NCI-H2081 (cell line): ENCODE results near the gene FRG2.
"Not testable (repeated sequence)": the region's sequence is repeated elsewhere in the genome, so short reads cannot be mapped to it uniquely, and the experiment has no call there.

Source experiments
- DNase-seq, 2 experiments: peaks; one replicate each; lab custom pipeline; 2025; lab: John Stamatoyannopoulos, UW

FRG2 gene

GRCh38 chr4:190027156-190027555 is at the start of gene FRG2:
Gene FRG2, minus strand, starts transcription at chr4:190027256. Its CDS starts 52 bp downstream, at chr4:190027204.
- not testable (repeated sequence) for DNase-seq

GRCh38 chr4:190068351-190068750 is 41.3 kb upstream of the FRG2 start:
- not testable (repeated sequence) for DNase-seq

DNA sequence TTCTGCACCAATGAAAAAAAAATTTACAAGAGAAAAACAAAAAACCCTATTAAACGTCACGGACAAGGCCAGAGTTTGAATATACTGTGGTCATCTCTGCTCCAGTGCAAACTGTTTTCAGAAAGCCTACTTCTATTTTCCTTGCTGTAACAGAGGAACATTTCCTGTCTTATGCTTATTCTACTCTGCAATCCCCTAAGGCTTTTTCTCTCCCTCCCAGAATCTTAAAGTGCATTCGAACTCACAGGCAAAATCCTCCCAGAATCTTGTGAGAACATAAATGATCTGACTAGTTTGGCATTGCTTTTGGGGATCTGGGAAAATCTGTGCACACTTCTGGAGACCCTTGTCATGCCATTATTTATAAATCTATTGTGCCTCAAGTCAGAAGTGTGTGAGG is 37.7 kb upstream of the FRG2 start:
- not testable (repeated sequence) for DNase-seq

GRCh38 chr4:190064342-190064741 is 37.3 kb upstream of the FRG2 start, which contains the start of gene DBET:
Gene DBET, plus strand, starts transcription at chr4:190064502.
- not testable (repeated sequence) for DNase-seq

GRCh38 chr4:190058997-190059396 is 31.9 kb upstream of the FRG2 start:
- DNase-seq = not testable (repeated sequence)

- DNase-seq = not testable (repeated sequence)
Observed at GRCh38 chr4:190049378-190050239, 22.6 kb upstream of the FRG2 start.

DNA sequence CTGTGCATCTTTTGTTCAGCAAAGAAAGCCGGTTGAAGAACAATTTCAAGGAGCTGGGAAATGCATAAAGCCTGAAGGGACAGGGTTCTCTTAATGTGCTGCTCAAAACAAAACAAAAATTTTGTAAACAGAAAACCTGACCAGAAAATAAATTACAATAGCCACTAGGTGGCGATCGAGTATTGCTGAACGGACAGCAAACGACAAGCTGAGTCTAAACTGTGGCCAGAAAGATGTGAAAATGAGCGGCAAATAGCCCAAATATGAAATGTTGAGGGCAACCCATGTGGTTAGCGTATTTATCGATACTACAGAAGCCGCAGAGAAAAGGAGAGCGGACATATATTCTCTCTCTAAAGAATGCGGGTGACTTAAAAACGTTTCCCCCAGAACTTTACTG is 20.6 kb upstream of the FRG2 start:
- not testable (repeated sequence) for DNase-seq

- not testable (repeated sequence) for DNase-seq
Observed at GRCh38 chr4:190040873-190041272, 13.8 kb upstream of the FRG2 start.

DNA sequence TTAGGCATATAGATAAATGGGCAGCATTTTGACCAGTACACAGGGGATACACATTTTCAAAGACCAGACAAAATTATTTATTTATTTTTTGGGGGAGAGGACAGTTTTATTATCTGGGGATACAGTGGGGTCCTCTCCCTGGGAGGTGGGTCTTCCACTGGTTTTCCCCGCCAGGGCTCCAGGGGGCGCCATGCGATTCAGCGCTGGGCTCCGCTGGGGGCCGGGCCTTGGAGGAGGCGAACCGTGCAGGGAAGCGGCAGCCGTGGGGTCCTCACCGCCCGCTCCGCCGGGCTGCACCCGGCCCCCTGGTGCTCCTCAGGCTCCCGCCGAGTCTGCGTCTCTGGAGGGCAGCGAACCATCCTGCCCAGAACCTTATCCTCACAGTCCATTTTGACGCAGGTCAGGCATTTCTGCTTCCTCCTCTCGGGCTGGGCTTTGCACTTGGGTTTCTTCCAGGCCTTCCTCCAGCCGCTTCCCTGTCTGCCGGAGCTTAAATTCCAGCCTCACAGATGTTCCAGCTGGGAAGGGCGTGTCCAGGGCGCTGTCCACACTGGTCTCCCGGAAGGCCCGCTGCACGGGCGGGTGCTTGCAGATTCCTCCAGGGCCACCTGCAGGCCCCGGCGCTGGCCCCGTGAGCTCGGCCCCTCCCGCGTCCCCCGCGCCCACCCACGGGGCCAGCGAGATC is 10.8 kb upstream of the FRG2 start:
- not testable (repeated sequence) for DNase-seq

- not testable (repeated sequence) for DNase-seq
Observed at GRCh38 chr4:190031264-190031663, 4.2 kb upstream of the FRG2 start.

DNA sequence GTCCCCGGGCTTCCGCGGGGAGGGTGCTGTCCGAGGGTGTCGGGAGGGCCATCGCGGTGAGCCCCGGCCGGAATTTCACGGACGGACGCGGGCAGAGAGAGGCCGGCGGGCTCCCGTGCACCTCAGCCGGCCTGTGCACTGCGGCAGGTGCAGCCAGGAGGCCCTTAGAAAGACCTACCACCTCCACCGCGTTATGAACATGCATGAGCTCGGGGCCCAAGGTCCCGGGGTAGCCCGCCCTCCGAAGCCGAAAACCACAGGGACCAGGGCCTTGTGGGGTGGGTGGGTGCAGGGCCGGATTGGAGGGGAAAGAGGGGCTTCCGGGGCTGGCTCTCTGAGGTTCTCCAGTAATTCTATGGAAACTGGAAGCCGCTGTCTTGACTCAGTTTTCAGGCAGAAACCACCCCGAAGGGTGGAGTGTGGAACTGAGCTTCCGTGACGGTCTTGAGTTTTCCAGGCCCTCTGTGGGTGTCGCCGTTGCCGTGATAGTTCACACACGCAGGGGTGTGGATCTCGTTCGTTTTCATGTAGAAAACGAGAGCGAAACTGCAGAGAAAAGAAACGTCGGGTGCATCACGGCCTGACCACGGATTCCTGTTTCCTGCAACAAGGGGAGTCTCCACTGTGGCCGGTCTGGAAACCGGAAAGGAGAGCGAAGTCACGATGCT is 4.3 kb downstream of the FRG2 start:
- DNase-seq = not testable (repeated sequence)

DNA sequence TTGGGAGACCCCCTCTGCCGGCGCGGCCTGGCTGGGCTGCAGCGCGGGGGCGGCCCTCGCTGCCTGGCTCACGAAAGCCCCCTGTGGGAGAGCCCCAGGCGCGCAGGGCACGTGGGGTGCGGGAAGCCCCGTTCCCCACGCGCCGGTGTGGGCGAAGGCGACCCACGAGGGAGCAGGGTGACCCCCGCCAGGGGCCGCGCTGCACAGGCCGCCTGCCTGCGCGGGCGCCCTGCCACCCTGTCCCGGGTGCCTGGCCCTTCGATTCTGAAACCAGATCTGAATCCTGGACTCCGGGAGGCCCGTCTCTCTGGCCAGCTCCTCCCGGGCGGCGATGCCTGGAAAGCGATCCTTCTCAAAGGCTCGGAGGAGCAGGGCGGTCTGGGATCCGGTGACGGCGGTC is 5.1 kb downstream of the FRG2 start:
- DNase-seq = not testable (repeated sequence)

- DNase-seq = no peak
Observed at GRCh38 chr4:190020790-190021717, 6.0 kb downstream of the FRG2 start.

GRCh38 chr4:190019859-190020463 is 7.1 kb downstream of the FRG2 start:
- not testable (repeated sequence) for DNase-seq

DNA sequence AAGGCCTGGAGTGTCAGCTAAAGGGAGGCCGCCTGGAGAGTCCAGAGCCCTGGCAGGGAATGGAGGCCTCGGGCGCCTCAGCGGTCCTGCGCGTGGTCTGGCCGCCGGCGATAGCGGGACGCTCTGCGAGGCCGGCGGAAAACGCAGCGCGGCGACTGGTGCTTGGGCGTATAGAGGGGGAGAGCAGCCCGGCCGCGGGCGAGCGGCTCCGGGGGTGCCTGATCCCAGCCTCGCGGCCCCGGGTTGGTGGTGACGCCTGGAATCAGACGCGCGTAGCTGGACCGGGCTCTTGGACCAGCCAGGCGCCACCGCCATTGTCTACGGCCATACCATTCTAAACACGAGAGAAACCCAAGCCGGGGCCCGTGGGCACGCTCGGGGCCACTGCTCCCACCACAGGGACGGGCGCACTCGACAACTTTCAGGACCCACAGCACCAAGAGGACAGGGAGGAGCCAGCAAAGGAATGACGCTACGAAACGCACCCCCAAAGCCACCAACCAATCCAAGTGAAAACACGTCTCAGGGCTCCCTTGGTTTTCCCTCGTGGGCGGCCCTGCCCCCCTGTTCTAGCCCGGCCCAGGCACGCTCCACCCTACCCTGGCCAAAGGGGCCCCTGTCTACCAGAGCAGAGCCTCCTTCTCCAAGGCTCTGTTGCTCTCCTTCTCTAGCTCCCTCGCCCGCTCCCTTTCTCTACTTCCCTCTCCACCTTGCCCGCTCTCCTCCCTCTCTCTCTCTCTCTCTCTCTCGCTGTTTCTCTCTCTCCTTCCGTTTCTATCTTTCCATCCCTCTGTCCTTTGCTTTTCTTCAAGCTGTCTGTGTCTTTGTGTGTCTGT is 7.8 kb downstream of the FRG2 start:
- DNase-seq = no peak

- DNase-seq = no peak
Observed at GRCh38 chr4:190018201-190018920, 8.7 kb downstream of the FRG2 start.

DNA sequence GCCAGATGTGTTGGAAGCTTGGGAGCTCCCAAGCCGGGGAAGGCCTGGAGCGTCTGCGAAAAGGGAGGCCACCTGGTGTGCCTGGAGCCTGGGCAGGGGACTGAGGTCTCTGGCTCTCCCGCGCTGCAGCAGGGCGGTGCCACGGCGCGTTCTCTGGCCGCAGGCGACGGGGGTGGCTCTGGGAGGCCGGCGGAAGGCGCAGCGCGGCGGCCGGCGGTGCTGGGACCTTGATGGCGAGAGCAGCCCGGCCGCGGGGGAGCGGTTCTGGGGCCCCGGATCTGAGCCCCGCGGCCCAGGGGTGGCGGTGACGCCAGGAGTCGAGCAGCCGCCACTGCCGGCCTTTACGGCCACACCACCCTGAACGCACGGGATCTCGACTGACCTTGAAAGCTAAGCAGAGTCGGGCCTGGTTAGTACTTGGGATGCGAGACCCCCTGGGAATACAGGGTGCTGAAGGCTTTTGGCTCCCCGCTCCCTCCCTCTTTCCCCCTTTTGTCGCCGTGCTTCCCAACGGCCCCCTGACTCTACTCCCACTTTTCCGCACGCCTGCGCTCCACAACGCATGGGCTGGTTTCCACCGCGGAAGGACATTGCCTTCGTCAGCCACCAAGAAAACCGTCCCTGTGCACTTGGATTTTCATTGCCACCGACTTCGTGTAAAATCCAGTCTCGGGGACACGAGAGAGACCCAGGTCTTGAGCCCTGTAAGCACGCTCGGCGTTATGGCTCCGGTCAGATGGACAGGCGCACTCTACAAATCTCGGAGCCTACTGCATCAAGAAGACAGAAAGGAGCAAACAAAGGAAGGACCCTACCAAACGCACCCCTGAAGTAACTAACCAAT is 9.5 kb downstream of the FRG2 start:
- DNase-seq = no peak
